ENCODE results near the gene GIPC3.
"Not testable (repeated sequence)": the region's sequence is repeated elsewhere in the genome, so short reads cannot be mapped to it uniquely, and the experiment has no call there.

The GIPC3 gene

DNA sequence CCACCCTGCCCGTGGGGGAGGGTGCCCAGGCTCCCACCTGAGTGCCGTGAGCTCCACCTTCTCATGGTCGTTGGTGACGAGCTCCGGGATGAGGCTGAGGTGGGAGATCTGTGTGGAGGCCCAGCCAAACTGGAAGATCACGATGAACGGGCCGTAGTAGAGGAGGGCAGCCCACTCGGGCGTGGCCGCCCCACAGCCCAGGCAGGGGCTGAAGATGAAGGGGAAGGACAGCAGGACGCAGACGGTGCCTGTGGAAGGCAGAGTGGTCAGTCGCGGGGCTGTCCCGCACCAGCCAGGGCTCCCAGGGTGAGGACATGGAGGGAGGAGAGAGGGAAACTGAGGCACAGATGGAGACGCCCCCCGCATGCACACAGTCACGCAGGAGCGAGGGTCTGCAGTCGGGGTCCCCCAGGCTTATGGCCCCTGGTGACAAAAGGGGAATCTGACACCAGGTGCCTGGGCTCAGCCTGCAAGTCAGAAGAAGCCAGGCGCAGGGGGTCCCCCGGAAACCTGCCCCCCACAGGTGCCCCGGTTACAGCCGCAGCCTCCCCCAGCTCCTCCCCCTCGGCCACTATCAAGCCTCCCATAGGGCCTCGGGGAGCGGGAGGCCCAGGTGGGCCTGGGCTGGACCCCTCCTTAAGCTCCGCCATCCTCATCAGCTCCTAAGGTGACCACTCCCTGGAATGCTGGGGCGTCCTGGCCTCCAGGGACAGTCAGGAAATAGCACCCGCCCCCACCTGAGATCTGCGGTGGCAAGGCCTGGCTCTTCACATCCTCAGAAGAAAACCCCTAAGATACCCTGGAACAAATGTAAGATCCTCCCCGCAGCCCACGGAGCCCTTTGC is 34.1 kb upstream of the GIPC3 start:
- DNase-seq (ENCODE audit: low read depth), result no peak

- DNase-seq (ENCODE audit: low read depth), result no peak
Measured at GRCh38 chr19:3551792-3552095, 33.5 kb upstream of the GIPC3 start.

DNA sequence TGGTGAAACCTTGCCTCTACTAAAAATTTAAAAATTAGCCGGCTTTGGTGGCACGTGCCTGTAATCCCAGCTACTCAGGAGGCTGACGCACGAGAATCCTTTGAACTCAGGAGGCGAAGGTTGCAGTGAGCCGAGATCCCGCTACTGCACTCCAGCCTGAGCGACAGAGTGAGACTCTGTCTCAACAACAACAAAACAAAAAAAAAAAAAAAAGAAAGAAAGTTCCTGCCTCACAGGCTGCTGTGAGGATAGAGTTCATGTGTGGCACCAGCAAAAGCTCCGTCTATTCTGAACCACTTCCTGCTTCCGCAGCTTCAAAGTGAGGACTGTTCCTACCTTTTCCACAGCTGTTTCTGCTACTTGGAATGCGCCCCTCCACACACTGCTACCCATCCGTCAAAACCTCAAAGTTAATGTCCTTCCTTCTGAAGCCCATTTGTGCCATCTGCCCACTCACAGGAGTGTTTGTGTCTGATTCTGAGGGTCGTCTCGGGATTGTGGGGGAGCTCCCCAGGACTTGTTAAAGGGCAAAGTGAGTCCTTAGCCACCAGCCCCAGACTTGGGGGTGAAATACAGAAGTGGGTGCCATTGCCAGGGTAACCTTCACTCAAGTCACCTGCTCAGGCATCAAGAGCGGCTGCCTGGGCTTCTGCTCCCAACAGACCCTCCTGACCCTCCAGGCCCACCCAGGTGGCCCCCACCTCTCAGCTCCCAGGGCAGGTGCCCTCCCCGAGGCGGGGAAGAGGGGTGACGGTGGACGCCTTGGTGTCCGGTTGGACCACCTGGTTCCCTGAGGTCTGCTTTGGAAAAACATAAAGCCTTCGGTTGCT is 30.8 kb upstream of the GIPC3 start:
- no peak for DNase-seq (ENCODE audit: low read depth)

DNA sequence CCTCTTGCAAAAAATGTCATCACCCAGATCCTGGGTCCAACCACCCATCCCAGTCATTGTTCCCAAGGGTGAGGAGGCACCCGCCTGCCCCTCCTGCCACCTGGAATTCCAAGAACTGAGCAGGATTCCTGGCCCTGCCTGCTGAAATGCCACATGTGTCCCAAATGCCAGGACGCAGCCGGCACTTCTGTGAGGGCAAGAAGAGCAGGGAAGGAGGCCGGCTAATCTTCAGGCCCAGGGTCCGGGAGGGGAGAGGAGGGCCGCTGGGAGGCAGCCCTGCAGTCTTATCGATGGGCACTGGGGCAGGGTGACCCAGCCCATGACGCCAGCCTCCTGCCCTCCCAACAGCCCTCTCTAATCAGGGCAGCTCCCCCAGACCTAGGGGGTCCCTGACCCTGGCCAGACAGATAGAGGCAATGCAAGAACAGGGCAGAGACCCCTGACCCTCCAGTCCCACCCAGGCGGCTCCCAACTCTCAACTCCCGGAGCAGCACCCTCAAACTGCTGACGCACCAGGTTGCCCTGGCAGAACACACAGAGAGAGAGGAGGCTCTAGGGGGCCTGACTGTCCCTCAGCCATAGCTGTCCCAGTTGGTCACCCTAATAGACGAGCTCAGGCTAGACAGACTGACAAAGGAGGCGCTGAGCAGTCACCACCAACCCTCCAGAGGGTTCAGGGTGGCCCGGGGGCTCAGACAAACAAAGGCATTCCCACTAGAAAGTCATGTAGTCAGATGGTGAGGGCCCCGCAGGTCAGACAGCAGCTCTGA is 29.4 kb upstream of the GIPC3 start:
- no peak for DNase-seq (ENCODE audit: low read depth)

GRCh38 chr19:3556423-3556977 is 28.8 kb upstream of the GIPC3 start:
- DNase-seq (ENCODE audit: low read depth), result no peak

DNA sequence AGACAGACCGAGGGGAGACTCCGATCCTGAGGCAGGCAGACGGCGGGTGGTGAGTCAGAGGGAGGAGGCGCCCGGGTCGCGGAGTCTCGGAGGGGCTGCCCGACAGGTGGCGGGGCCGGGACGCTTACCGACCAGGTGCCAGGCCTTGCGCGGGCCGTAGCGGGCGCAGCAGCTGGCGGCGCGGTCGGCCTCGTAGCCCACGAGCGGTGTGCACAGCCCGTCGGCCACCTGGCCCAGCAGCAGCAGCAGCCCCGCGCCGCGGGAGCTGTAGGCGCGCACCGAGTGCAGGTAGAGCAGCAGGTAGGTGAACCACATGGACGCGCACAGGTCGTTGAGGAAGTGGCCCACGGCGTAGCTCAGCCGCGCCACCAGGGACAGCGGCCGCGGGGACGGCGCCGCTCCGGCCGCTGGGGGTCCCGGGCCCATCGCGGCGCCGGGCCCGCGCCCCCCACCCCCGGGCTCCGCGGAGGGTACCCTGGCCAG is 28.3 kb upstream of the GIPC3 start:
- no peak for DNase-seq (ENCODE audit: low read depth)

- peak; percentile 76 for DNase-seq (ENCODE audit: low read depth)
Measured at GRCh38 chr19:3557461-3558248, 27.6 kb upstream of the GIPC3 start, which contains the start of gene MFSD12. TSS of gene MFSD12 (minus strand) at chr19:3557586. CDS start at chr19:3557403, 183 bp downstream.

DNA sequence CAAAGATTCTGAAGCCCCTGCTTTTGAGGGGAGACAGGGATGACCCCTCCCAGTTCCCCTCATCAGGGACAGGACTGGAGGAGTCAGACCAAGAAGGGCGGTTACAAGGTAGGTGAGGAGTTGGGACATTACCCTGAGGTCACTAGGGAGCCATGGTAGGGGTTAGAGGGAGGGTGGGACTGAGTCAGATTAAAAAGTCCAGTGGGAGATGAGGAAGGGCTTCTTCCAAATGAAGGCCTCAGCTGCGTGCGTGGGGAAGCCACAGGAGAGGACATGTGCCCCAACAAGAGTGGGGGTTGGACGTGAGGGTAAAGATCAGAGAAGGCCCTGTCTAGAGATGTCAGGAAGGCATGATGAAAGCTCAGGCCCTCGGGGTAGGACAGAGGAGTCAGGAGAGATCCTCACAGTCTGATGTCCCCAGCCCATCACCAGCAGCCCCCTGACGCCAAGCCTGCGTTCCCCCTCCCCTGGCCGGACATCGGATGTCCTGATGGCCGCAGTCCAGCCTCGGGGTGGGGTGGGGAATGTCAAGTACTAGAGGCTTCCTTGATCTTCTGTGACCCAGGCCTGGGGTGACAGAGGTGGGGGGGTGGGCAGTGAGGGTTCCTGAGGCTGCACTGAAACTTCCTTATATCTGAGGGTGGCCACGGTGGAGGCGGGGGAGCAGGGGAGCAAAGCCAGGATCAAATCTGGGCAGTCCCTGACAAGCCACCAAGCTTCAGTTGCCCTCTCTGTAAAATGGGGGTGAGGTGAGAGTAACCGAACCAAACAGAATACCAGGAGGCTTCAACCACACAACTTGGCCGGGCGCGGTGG is 21.4 kb upstream of the GIPC3 start:
- no peak for DNase-seq (ENCODE audit: low read depth)

- no peak for DNase-seq (ENCODE audit: low read depth)
Measured at GRCh38 chr19:3565139-3565538, 20.1 kb upstream of the GIPC3 start.

- not testable (repeated sequence) for DNase-seq (ENCODE audit: low read depth)
Measured at GRCh38 chr19:3570042-3570441, 15.2 kb upstream of the GIPC3 start.

GRCh38 chr19:3570606-3571011 is 14.7 kb upstream of the GIPC3 start:
- no peak for DNase-seq (ENCODE audit: low read depth)

DNA sequence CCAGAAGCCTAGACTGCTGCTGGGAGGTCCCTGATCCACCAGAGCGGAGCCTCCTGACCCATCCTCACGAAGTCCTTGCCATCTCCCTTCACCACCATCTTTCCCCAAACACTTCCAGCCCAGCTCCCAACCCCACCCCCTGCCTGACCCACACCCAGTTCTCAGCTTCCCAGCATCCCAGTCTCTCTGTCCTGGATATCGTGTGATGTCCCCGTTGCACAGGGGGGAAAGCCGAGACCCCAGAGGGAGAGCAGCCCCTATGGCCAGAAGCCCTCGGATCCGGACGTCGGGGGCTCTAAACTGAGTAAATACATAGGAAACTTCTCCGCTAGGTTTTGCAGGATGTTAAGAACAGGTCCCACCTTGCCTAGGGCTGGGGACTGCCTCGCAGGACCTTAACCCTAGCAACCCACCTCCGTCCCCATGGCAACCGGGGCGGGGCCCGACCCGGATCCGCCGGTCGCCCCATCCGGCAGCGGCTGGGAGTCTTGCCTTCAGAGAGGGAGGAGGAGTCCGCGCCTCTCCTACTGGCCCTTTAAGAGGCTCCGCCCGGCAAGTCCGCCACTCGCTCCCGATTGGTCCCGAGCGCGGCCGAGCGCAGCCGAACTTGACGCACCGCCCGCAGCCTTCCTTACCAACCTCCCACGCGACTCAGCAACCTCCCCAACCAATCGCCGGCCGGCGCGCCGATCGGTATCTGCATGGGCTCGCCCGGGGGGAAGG is 13.0 kb upstream of the GIPC3 start:
- peak; percentile 100 for DNase-seq (ENCODE audit: low read depth)

DNA sequence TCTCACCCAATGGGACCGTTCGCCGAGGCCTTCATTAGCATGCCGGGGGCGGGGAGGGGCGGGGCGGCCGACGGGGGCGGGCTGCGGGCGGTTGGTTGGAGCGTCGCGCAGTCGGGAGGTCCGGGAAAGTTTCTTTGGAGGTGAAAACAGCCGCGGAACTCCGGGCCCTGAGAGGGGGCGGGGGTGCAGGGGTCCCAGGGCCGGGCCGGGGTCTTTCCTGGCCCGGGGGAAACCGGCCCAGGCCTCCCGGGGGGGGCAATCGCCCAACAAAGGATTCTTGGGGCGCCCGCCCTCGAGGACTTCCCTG is 12.5 kb upstream of the GIPC3 start, which contains the start of gene HMG20B:
HMG20B (plus strand) TSS at position 90 of the 307 bp plus-strand sequence. CDS start 366 bp downstream, outside the sequence.
- no peak for DNase-seq (ENCODE audit: low read depth)

DNA sequence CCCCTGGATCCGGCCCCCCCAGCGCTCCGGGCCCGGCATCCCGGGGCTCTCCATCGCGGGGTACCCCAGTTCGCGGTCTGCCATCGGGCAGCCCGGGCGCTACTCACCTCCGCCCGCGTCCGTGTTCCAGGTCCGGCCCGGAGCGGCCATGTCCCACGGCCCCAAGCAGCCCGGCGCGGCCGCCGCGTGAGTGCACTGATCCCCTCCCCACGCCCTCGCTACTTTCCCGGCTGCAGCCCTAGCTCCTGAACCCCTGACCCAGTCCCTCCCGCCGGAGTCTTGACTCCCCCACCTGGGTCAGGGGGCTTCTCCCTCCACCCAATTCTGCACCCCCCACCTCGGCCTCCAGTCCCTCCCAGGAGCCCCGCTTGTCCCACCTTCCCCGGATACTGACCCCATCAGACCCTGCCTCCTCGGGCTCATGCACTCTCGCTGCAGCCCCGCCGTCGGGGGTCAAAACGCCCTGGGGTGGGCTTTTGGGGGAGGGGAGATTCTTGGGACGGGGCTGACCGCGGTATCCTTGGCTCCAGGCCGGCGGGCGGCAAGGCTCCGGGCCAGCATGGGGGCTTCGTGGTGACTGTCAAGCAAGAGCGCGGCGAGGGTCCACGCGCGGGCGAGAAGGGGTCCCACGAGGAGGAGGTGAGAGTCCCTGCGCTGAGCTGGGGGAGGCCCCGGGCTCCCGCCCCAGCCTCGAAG is 12.0 kb upstream of the GIPC3 start:
- DNase-seq (ENCODE audit: low read depth), result no peak

GRCh38 chr19:3573858-3574637 is 11.2 kb upstream of the GIPC3 start:
- DNase-seq (ENCODE audit: low read depth), result peak; percentile 96

DNA sequence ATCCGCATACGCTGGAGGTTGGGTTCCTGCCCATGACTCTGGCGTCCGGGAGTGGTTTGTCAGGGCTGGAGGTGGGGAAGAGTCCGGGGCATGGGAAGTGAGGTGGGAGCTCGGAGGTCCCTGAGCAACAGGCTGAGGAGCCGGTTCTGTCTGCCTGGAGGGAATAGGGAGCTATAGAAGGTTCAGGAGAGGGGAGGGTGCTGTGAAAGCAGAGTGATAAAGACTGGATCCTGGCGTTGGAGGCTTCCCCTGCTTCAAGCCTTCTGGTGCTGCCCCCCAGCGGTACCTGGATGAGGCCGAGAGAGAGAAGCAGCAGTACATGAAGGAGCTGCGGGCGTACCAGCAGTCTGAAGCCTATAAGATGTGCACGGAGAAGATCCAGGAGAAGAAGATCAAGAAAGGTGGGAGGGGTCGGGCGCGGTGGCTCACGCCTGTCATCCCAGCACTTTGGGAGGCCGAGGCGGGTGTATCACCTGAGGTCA is 10.0 kb upstream of the GIPC3 start:
- DNase-seq (ENCODE audit: low read depth), result no peak

DNA sequence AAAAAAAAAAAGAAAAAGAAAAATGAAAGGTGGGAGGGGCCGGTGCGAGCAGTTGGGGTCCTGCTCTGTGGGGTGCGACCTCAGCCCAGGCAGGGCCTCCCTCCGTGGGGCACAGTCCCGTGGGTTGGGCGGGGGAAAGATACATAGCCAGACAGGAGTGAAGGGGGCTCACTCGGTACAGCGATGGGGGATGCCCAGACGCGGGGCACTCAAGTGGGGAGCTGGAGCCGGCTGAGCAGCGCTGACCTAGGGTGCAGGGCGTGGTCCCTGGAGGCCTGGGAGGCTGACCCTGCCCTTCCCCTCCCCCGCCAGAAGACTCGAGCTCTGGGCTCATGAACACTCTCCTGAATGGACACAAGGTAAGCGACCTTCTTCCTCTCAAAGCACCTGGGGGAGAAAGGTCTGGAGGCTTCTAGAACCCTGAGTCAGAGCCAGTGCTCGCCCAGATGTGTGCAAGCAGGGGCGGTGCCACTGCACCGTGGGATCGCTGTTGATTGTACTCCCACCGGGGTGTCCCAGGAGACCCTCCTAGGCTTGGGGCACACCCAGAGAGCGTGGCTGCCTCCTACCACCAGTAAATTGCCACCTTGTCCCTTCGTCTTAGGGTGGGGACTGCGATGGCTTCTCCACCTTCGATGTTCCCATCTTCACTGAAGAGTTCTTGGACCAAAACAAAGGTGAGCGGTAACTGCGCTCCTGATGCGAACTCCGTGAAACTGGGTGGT is 9.2 kb upstream of the GIPC3 start:
- DNase-seq (ENCODE audit: low read depth), result no peak
